ENCODE data around the gene MACROH2A1.
A peak's percentile ranks its signal among the peaks of the same experiment; 100 is the strongest.

MACROH2A1 gene

GRCh38 chr5:135357685-135358084 is 41.3 kb downstream of the MACROH2A1 start:
- no peak for DNase-seq

- DNase-seq = peak in 1 of 56 donors; percentile 28
Measured at GRCh38 chr5:135356522-135357318, 42.3 kb downstream of the MACROH2A1 start.

DNA sequence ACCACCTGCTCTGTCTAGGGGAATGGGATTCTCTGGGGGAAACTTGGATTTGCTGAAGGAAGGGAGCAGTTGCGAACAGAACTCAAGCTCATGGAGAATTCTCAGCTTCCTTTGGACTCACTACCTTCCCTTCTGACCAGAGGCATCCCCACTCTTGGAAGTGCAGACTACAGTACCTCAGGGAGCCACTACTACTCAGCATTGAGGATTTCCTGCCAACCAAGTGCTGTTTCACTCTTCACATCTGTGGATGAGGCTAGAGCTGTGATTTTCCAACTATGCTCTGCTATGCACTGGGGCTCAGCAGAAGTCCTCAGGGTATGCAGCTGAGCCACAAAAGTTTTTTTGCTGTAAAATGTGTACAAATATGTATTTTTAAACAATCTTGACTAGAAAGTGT is 43.9 kb downstream of the MACROH2A1 start:
- no peak for DNase-seq

GRCh38 chr5:135353952-135354721 is 44.9 kb downstream of the MACROH2A1 start:
- DNase-seq = peak in 2 of 56 donors; percentile 14 to 35

DNA sequence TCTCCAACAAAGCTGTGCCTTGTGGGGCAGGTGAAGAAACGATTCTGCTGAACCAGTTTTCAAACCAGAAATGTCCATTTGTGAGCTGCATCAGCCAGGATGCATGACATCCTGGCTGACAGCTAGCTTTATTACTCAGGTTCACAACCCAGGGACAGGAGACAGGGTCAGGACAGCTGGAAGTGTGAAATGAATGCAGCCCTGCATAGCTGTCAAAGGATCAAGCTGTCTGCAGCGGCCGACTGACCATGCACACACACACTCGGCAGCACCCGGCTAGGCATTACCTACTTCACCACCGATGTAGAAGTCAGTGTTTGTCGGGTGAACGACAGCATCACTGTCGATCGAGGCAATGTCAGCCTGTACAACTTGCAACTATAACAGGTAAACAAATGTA is 48.5 kb downstream of the MACROH2A1 start:
- DNase-seq = no peak

DNA sequence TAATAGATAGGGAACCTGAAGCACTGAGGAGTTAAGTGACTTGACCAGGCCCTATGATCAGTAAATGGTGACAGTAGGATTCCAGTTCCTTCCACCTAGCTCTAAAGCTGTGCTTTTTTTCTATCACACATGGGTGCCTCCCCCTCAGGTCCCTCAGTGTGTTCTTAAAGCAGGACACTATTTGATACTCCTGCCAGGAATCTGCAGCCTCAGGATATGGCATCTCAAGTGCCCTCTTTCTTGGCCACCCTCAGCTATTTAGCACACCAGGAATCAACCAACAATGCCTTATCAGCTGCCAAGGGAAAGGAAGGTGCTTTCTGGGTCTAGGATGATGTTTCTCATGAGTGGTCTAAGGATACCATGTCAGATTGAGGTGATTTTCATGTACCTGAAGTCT is 49.1 kb downstream of the MACROH2A1 start:
- no peak for DNase-seq

GRCh38 chr5:135349451-135349850 is 49.6 kb downstream of the MACROH2A1 start:
- DNase-seq = no peak

GRCh38 chr5:135348918-135349317 is 50.1 kb downstream of the MACROH2A1 start:
- no peak for DNase-seq

GRCh38 chr5:135347392-135347791 is 51.6 kb downstream of the MACROH2A1 start:
- no peak for DNase-seq

- DNase-seq = no peak
Measured at GRCh38 chr5:135345956-135346731, 52.9 kb downstream of the MACROH2A1 start.

- DNase-seq = no peak
Measured at GRCh38 chr5:135344349-135344748, 54.7 kb downstream of the MACROH2A1 start.

- DNase-seq = no peak
Measured at GRCh38 chr5:135343413-135343812, 55.6 kb downstream of the MACROH2A1 start.

DNA sequence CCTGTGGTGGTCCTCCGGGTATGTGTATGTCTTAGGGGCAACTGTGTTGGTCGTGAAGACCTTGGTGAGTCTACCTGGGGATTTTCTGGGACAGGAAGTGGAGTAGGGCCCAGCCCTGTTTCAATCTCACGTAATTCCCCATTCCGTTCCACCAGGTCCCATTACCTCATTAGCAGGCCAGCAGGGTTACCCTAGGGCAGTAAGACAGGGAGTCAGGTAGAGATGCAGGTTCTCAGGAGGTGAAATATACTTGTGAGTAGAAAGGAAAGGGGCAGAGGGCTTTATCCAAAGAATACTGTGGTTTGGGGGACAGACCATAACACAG is 56.5 kb downstream of the MACROH2A1 start:
- no peak for DNase-seq

DNA sequence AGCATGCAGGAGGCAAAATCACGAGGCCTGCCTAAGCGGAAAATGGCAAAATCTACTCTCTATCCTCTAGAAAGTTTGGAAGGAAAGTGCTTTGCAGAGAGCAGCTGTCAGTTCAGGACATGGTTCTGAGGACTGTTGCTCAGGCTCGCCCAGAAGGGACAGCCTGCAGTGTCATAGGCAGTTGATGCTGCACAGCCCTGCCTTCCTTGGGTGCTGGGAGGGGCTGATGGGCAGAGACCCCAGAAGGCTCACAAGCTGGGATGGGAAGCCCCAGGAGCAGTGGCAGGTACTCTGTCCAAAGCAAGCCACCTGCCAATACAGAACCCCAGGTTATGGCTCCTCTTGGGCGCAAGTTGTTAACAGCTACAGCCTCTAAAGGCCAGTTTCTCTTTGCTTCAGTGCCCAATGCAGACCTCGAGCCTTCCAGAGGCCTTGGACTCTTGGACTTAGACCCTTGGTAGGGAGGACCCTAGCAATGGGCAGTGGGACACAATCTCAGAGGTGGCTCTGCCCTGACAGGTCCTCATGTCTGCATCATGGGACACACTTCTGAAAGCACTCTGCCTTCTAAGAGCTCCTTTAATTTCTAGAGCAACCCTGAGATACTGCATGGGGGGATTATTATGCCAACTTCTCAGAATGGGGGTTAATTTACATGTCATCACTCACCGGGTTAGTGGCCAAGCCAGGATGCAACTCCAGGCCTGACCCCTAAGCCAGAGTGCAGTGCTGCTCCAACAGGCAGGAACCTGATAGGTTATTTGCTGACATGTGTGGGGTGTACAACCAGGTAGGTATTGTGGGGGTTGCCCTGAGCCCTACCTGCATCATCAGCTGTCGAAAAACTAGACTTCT is 57.1 kb downstream of the MACROH2A1 start:
- DNase-seq = no peak

DNA sequence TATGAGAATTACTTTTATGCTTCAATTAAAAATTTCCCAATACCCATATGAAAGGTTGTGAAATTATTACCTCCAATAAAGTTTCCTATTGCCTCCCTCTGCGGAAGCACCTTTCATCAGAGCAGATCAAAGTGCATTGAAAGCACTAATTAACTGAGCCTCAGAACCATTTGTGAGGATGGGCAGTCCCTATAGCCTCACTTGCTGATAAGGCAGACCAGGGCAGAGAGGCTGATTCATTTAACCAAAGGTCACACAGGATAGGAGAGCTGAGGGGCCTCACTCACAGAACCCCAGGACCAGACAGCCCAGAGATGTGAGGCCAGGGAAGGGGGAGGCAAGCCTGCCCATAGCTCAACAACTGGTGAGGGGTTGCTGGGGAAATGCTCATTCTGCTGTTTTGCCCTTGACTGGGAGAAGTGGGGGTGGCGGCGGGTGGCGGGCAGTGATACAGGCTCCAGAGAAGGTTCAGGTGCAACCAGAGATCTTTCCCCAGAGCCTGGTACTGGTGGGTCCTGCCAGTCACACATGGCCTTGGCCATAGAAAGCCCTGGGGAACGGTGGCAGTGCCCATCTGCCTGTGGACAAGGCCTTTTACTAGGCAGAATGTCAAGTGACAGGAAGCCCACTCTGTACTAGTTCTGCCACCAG is 57.9 kb downstream of the MACROH2A1 start:
- no peak for DNase-seq

DNA sequence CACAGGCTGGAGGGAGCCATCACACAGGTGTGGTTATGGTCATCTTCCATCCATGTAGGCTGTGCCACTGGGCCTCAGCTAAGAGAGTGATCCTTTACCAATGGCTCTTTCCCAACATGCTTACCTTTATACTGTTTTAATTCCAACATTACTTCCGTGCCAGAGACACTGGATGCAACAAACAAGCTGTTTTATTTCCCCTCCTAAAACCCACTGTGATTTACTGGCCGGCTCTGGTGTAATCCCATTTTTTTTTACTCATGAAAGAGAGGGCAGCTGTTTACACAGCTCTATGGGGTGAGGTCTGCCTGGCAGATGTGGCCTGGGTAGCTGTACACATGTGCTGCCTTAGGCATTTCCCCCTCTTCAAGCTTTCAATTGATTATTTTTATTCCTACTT is 58.5 kb downstream of the MACROH2A1 start:
- DNase-seq = no peak

GRCh38 chr5:135339623-135340022 is 59.4 kb downstream of the MACROH2A1 start:
- DNase-seq = no peak

DNA sequence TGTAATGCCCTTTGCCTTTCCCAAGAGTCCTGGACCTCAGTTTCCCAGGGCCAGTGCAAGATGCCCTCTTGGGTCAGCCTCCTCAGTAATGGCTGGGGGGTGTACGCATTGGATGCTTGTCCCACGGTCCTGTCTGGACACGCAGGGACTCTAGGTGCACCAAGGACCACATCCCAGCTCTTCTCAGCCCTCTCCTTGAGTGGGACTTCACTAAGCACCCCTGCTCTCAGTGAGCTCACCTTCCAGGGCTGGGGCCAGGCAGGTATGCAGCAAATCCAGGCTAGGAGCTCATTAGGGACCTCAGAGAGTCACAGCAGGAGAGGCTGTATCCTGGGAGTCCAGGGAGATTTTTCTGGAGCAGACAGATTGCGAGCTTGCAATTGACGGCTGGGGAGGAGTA is 59.8 kb downstream of the MACROH2A1 start:
- DNase-seq = no peak

DNA sequence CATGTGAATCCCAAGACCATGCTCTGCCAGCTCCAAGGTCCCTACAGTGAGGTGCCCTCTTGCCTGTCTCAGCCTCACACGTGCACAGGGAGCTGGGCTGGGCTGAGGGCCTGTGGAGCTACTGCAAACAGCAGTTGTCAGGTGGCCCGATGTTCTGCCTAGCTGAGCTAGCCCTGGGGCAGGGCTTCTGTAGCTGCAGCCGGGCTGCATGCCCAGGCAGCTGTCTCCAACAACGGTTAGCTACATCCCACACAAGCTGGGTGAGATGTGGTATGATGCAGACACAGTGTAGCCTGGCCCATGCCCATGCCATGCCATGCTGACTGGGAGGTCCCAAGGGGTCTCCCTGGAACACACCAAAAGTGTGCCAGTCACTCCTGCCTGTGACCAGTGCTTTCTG is 62.0 kb downstream of the MACROH2A1 start:
- peak in 31 of 56 donors; percentile 5 to 67 (median 32) for DNase-seq

GRCh38 chr5:135335031-135335828 is 63.8 kb downstream of the MACROH2A1 start:
- DNase-seq = no peak

Measured in amygdala (tissue), 56 donors.